BJ (cell line): ENCODE results near the gene CLCNKA. TPM values are rescaled to one million over a fixed set of nuclear protein-coding genes. Genes with fewer than 3 reads are reported as not detected.

Experiments used
- CTCF ChIA-PET: fragments of 350-600 bp; formaldehyde crosslinking; extraction: SDS; loops from one replicate; lab custom pipeline; 2021; ENCODE audit warnings: antibody characterized with exemption, inconsistent platforms; lab: Yijun Ruan, JAX
- POLR2A ChIA-PET: fragments of 300-600 bp; sonication (Branson Sonifier 250); formaldehyde crosslinking; extraction: SDS; loops from one replicate; lab custom pipeline; 2021; ENCODE audit warnings: antibody characterized with exemption; lab: Charles Lee
- DNase-seq: peaks from one replicate; pipeline ENCODE4 v3.0.0-alpha.2; 2011; ENCODE audit warnings: low read depth
- H3K27me3 ChIP-seq: 2 replicates; pipeline ENCODE4 v1.6.0; 2011; ENCODE audit warnings: low read length; ENCODE audit not compliant: control insufficient read depth, insufficient read depth
- H3K36me3 ChIP-seq: 2 replicates; pipeline ENCODE4 v1.5.1; 2011; ENCODE audit warnings: low read length; ENCODE audit not compliant: control insufficient read depth, insufficient read depth
- H3K4me3 ChIP-seq: 2 replicates; pipeline ENCODE4 v1.5.1; 2011; ENCODE audit warnings: low read depth, mild to moderate bottlenecking, control low read depth, low read length
- polyA plus RNA-seq: library from polyadenylated mRNA; depleted of rRNA; stranded (reverse); fragments of >200 nt; gene quantifications from 2 replicates; pipeline ENCODE4 v1.2.3, GENCODE V29; 2011; rRNA removed
- small RNA-seq: library from RNA; depleted of rRNA; stranded (forward); fragments of <200 nt; gene quantifications from one replicate; pipeline ENCODE3, GENCODE V24; 2012; ENCODE audit warnings: low replicate concordance, low read depth; ENCODE audit not compliant: insufficient read length
- TF ChIP-seq, protein P1 (sequence below): IDR thresholded peaks from 2 replicates; pipeline ENCODE4 v1.5.1; 2011; ENCODE audit warnings: low read depth, mild to moderate bottlenecking, control low read depth, inconsistent platforms, low read length, moderate library complexity; ENCODE audit not compliant: insufficient read depth

The CLCNKA gene
- polyA plus RNA-seq, 1 experiment: 0.28 TPM

- no peaks in the 10 kb centered on the region for H3K36me3 ChIP-seq
- TF ChIP-seq, protein P1, sequence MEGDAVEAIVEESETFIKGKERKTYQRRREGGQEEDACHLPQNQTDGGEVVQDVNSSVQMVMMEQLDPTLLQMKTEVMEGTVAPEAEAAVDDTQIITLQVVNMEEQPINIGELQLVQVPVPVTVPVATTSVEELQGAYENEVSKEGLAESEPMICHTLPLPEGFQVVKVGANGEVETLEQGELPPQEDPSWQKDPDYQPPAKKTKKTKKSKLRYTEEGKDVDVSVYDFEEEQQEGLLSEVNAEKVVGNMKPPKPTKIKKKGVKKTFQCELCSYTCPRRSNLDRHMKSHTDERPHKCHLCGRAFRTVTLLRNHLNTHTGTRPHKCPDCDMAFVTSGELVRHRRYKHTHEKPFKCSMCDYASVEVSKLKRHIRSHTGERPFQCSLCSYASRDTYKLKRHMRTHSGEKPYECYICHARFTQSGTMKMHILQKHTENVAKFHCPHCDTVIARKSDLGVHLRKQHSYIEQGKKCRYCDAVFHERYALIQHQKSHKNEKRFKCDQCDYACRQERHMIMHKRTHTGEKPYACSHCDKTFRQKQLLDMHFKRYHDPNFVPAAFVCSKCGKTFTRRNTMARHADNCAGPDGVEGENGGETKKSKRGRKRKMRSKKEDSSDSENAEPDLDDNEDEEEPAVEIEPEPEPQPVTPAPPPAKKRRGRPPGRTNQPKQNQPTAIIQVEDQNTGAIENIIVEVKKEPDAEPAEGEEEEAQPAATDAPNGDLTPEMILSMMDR: no peak
- H3K4me3 ChIP-seq: no peak overlapping the region
- DNase-seq: no peak
- CTCF ChIA-PET: interaction anchor here (0.6 to 18.0 kb wide), 15 partner anchors 9 to 280 kb away, joined by 3 to 584 read pairs (median 10); partner anchors contain the start of genes EPHA2 and FAM131C
- POLR2A ChIA-PET: no interaction called here
- no peaks in the 10 kb centered on the region for H3K27me3 ChIP-seq
These were observed 61.6 kb downstream of the CLCNKA start for GRCh38 chr1:16083486-16083885.

Small RNA genes within 50 kb of the gene (small RNA-seq; reads per million reads assigned to genes)
- not detected for gene AL355994.1
- not detected for gene AL355994.5

Other genes with a start within 250 kb of the CLCNKA start
- gene UQCRHL, start 214.4 kb upstream of the CLCNKA start, polyA plus RNA-seq: 0.56 and 1.3 TPM in 2 replicates
- 3.1 and 4.6 TPM in 2 replicates for gene SPEN, start 174.3 kb upstream of the CLCNKA start, polyA plus RNA-seq
- 23.4 and 43.3 TPM in 2 replicates for gene ZBTB17, start 45.9 kb upstream of the CLCNKA start, polyA plus RNA-seq
- not detected in 2 replicates for gene SRARP, start 17.8 kb upstream of the CLCNKA start, polyA plus RNA-seq
- 32.5 and 66.6 TPM in 2 replicates for gene HSPB7, start 4.0 kb upstream of the CLCNKA start, polyA plus RNA-seq
- 0.42 and 0.83 TPM in 2 replicates for gene CLCNKB, start 21.7 kb downstream of the CLCNKA start, polyA plus RNA-seq
- 0.34 and 0.47 TPM in 2 replicates for gene FAM131C, start 51.6 kb downstream of the CLCNKA start, polyA plus RNA-seq
- gene EPHA2, start 134.0 kb downstream of the CLCNKA start, polyA plus RNA-seq: 13.6 and 26.5 TPM in 2 replicates
- gene ARHGEF19, start 190.6 kb downstream of the CLCNKA start, polyA plus RNA-seq: 8.0 and 11.6 TPM in 2 replicates
- gene CPLANE2, start 215.1 kb downstream of the CLCNKA start, polyA plus RNA-seq: 4.3 and 8.3 TPM in 2 replicates